HEK293T (cell line): ENCODE results near the gene DCDC2C.

Experiments used
- BHLHE40 ChIP-seq: fragments of 450-650 bp; IDR thresholded peaks from 2 replicates; pipeline ENCODE4 v1.6.1; 2016; ENCODE audit warnings: mild to moderate bottlenecking, moderate library complexity, borderline replicate concordance
- CTBP1 ChIP-seq: fragments of 450-650 bp; IDR thresholded peaks from 2 replicates; pipeline ENCODE4 v1.6.1; 2016; ENCODE audit warnings: borderline replicate concordance
- FOXM1 ChIP-seq: fragments of 450-650 bp; IDR thresholded peaks from 2 replicates; pipeline ENCODE4 v1.6.1; 2017; ENCODE audit warnings: mild to moderate bottlenecking, borderline replicate concordance
- L3MBTL2 ChIP-seq: fragments of 450-650 bp; conservative IDR thresholded peaks from 2 replicates; pipeline ENCODE4 v1.6.1; 2016; ENCODE audit warnings: mild to moderate bottlenecking
- SP1 ChIP-seq: fragments of 450-650 bp; IDR thresholded peaks from 2 replicates; pipeline ENCODE4 v1.6.1; 2017
- TF ChIP-seq, protein P1 (sequence below): fragments of 450-650 bp; IDR thresholded peaks from 2 replicates; pipeline ENCODE4 v1.6.1; 2016

GRCh38 chr2:3661149-3661660 is 42.2 kb upstream of the DCDC2C start:
- TF ChIP-seq, protein P1, sequence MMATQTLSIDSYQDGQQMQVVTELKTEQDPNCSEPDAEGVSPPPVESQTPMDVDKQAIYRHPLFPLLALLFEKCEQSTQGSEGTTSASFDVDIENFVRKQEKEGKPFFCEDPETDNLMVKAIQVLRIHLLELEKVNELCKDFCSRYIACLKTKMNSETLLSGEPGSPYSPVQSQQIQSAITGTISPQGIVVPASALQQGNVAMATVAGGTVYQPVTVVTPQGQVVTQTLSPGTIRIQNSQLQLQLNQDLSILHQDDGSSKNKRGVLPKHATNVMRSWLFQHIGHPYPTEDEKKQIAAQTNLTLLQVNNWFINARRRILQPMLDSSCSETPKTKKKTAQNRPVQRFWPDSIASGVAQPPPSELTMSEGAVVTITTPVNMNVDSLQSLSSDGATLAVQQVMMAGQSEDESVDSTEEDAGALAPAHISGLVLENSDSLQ, result no peak
- TF ChIP-seq FOXM1 (no peak), BHLHE40 (no peak), SP1 (no peak), CTBP1 (no peak), L3MBTL2 (no peak)
